Pancreas (tissue), 10 donors: ENCODE data around the gene LRRC38. TPM values are rescaled to one million over a fixed set of nuclear protein-coding genes. Genes with fewer than 3 reads are reported as not detected.

Experiments used
- ATAC-seq, 4 donors: fragments of 200-7000 bp; cut with Tn5 transposase; one replicate each; pipeline versions ENCODE4 v1.8.0 to v1.9.1; 2020; ENCODE audit warnings: mild to moderate bottlenecking in 4 of 4, moderate library complexity in 4 of 4
- DNase-seq, 6 donors: peaks; one replicate each; pipeline ENCODE4 v3.0.0-alpha.2; 2020
- FAIRE-seq: peaks from 2 replicates; lab custom pipeline; 2012; peaks lifted over from hg19 to GRCh38; lab: Jason Lieb, UNC
- H3K27ac ChIP-seq, 4 donors: fragments of 200-600 bp; sonication (generic); 1 replicate in 3 of 4; 2 replicates in 1 of 4; pipeline versions ENCODE4 v1.5.0 to v1.8.0; 2020
- H3K27me3 ChIP-seq, 4 donors: fragments of 200-600 bp; one replicate each; pipeline ENCODE4 v1.8.0; 2021
- H3K36me3 ChIP-seq, 3 donors: fragments of 200-600 bp; sonication (generic) in 1 of 3; one replicate each; pipeline versions ENCODE4 v1.5.0 to v1.8.0; 2020 to 2021
- H3K4me1 ChIP-seq, 3 donors: fragments of 200-600 bp; one replicate each; pipeline ENCODE4 v1.8.0; 2021
- H3K4me3 ChIP-seq, 4 donors: fragments of 200-600 bp; sonication (generic) in 2 of 4; one replicate each; pipeline versions ENCODE4 v1.5.0 to v1.8.0; 2020 to 2021
- H3K9me3 ChIP-seq, 4 donors: fragments of 200-600 bp; one replicate each; pipeline ENCODE4 v1.8.0; 2021
- CTCF ChIP-seq, 4 donors: fragments of 200-600 bp; sonication (generic) in 3 of 4; IDR thresholded peaks; one replicate each; pipeline versions ENCODE4 v1.5.0 to v1.8.0; 2021; ENCODE audit warnings: antibody characterized with exemption in 4 of 4
- WGBS, 2 donors: extraction: QIAGEN DNeasy Blood & Tissue Kit; methylation state at CpG; one replicate each; pipeline ENCODE4 v1.1.7; 2013; 5-methylcytosine and 5-hydroxymethylcytosine counted together
- intact Hi-C, 3 donors: fragments of 100-400 bp; cut with DNase I; formaldehyde crosslinking; loops; one replicate each; pipeline versions ENCODE4 v1.11.1 to v1.14.2; 2022
- polyA plus RNA-seq, 2 donors: library from polyadenylated mRNA; stranded (reverse); fragments of 200-250 nt; gene quantifications; one replicate each; pipeline ENCODE4 v1.2.3, GENCODE V29; 2013
- total RNA-seq, 6 donors: library from RNA; stranded (reverse); fragmentation: NEBNext Ultra II Directional in 4 of 6; extraction: Animal tissue kit (Norgen Biotek cat#: 25700) in 4 of 6; gene quantifications; one replicate each; pipeline versions ENCODE4 v1.2.1 to v1.2.4, GENCODE V29; 2021 to 2023
- donor health status: healthy with polysubstance abuse.
- donor health status: DM: no; HTN: no; CAD: no; lungs with moderate emphysema.
- donor health status: DM: no; HTN: no; CAD: no.
- donor health status: control.
- donor health status: control.
- donor health status: Bipolar disorder and iron deficiency.
- donor health status: DM: yes; HTN: yes; CAD: no.
- donor health status: DM: no; HTN: no; CAD: no.
- donor health status: DM: no; HTN: no; CAD: no.
- donor health status: DM: yes; HTN: yes; CAD: no.

The LRRC38 gene
- total and polyA plus RNA-seq, 8 donors = not detected

- DNase-seq = no peak
- no peak for FAIRE-seq
- no peak for ATAC-seq
Measured at GRCh38 chr1:13432251-13432650, 81.6 kb downstream of the LRRC38 start.

GRCh38 chr1:13430495-13430894 is 83.3 kb downstream of the LRRC38 start:
- no peak for ATAC-seq
- H3K9me3 ChIP-seq = no peaks in the 10 kb centered on the region
- DNase-seq = peak in 1 of 6 donors; percentile 30
- no peak overlapping the region for H3K27ac ChIP-seq
- TF ChIP-seq CTCF (IDR thresholded peaks at IDR 0.05) = no peak
- FAIRE-seq = no peak
- H3K36me3 ChIP-seq = no peaks in the 10 kb centered on the region
- no peaks in the 10 kb centered on the region for H3K4me1 ChIP-seq
- intact Hi-C loops = no loop called here
- H3K27me3 ChIP-seq = no peaks in the 10 kb centered on the region
- WGBS, 2 donors = 82 to 86% methylated on average over 13 of the region's 13 CpGs
- H3K4me3 ChIP-seq = no peak overlapping the region

More at GRCh38 chr1:13432251-13432650, 81.6 kb downstream of the LRRC38 start:
- intact Hi-C loops = no loop called here
- 40 to 44% methylated on average over 3 of the region's 3 CpGs for WGBS, 2 donors
- no peak overlapping the region for H3K4me3 ChIP-seq
- TF ChIP-seq CTCF (IDR thresholded peaks at IDR 0.05) = no peak
- H3K36me3 ChIP-seq = no peaks in the 10 kb centered on the region
- H3K4me1 ChIP-seq = no peaks in the 10 kb centered on the region
- no peaks in the 10 kb centered on the region for H3K9me3 ChIP-seq
- H3K27ac ChIP-seq = no peak overlapping the region
- H3K27me3 ChIP-seq = no peaks in the 10 kb centered on the region

Other genes with a start within 250 kb of the LRRC38 start
- gene PRAMEF8, start 228.9 kb downstream of the LRRC38 start, total RNA-seq = not detected
- gene PRAMEF8, start 228.9 kb downstream of the LRRC38 start, polyA plus RNA-seq = not detected
- not detected for gene PRAMEF33, start 210.5 kb downstream of the LRRC38 start, total RNA-seq
- gene PRAMEF33, start 210.5 kb downstream of the LRRC38 start, polyA plus RNA-seq = under 1 TPM in 1 of 2 donors, not detected in 1; 0.05 TPM
- not detected for gene PRAMEF15, start 198.4 kb downstream of the LRRC38 start, total RNA-seq
- gene PRAMEF15, start 198.4 kb downstream of the LRRC38 start, polyA plus RNA-seq = not detected
- not detected for gene PRAMEF14, start 166.9 kb downstream of the LRRC38 start, total RNA-seq
- not detected for gene PRAMEF14, start 166.9 kb downstream of the LRRC38 start, polyA plus RNA-seq
- not detected for gene PRAMEF19, start 142.1 kb downstream of the LRRC38 start, total RNA-seq
- not detected for gene PRAMEF19, start 142.1 kb downstream of the LRRC38 start, polyA plus RNA-seq
- not detected for gene PRAMEF17, start 124.4 kb downstream of the LRRC38 start, total RNA-seq
- gene PRAMEF17, start 124.4 kb downstream of the LRRC38 start, polyA plus RNA-seq = not detected
- not detected for gene PRAMEF20, start 103.6 kb downstream of the LRRC38 start, total RNA-seq
- not detected for gene PRAMEF20, start 103.6 kb downstream of the LRRC38 start, polyA plus RNA-seq
- gene PDPN, start 69.8 kb upstream of the LRRC38 start, total RNA-seq = 10 to 100 TPM in 1 of 6 donors, 1 to 10 TPM in 3, under 1 TPM in 2; 0.83 to 10.4 (median 3.3) TPM
- 1 to 10 TPM; 1.3 to 1.4 TPM for gene PDPN, start 69.8 kb upstream of the LRRC38 start, polyA plus RNA-seq
- gene PRDM2, start 186.2 kb upstream of the LRRC38 start, total RNA-seq = 10 to 100 TPM; 13.8 to 26.4 (median 15.7) TPM
- gene PRDM2, start 186.2 kb upstream of the LRRC38 start, polyA plus RNA-seq = 10 to 100 TPM in 1 of 2 donors, 1 to 10 TPM in 1; 9.3 to 11.4 TPM